Measurements from ENCODE around the gene ZNF442. TPM values are rescaled to one million over a fixed set of nuclear protein-coding genes. Genes with fewer than 3 reads are reported as not detected.
A peak's percentile ranks its signal among the peaks of the same experiment; 100 is the strongest.
"Not testable (repeated sequence)": the region's sequence is repeated elsewhere in the genome, so short reads cannot be mapped to it uniquely, and the experiment has no call there.

Gene ZNF442
- 0.72 and 5.2 TPM in 2 replicates for total RNA-seq (2014; rRNA removed; shearing (Covaris generic))

GRCh38 chr19:12365236-12366162 lies at the start of gene ZNF442:
Gene ZNF442, minus strand, starts transcription at chr19:12365683. Its CDS starts 2,052 bp downstream, at chr19:12363631.
- DNase-seq (ENCODE audit: low spot score), result peak; percentile 90

DNA sequence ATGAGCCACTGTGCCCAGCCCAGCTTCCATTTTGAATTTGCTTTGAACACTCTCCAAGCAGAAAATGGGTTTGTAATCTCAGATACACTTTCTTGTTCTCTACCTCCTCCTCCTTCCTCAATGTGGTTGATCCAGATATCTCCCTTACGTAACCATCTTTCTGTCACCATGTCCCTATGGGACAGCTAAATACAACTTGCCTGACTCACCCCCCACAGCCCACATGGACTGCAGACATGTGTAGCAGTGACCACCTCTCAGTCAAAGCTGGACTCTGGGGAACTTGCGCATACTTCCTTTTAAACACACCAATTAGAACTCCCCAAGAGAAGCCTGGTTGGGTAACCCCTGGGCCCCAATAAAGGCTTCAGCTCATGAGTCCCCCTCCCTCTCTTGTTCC lies 46.4 kb upstream of the ZNF442 start:
- no peak for DNase-seq (ENCODE audit: low spot score)

DNA sequence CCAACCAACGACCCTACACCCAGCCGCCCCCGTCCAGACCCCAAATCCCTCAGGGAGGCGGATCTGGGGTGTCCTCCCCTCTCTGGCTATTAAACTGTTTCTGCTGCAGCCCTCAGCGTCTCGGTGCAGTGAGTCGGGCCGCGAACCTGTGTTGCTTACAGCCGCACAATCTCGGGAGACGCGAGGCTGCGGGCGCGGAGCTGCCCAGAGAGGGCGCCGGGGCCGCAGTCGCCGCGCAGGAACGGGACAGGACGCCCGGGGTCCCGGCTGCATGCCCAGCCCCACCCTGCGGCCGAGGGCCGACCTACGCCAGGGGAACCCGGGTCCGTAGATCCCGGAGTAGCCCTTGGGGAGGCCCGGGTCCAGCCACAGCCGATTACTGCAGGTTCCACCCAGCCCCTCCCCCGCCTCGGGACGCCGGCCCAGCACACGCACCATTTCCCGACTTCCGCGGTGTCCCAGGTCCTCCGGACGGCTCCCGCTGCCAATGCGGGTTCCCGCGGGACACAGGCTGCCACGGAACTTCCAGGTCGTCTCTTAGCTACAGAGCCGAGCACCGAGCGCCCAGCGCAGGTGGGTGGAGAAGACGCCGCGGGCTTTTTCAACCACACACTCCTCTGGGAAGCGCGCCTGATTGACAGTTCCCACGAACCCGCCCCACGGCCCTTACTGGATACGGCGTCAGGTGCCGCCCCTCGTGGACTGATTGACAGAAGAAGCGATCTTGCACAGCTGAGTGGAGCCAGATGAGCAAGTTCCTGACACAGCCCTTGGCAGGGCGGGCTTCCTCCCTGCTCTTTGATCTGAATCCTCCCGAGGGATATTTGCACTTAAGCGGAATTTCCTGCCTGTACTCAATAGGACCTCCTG lies 35.4 kb upstream of the ZNF442 start, which contains the start of gene ZNF799:
Gene ZNF799, minus strand, starts transcription at position 639 of the 870 bp plus-strand sequence. Its CDS starts 201 bp downstream, at position 438.
- DNase-seq (ENCODE audit: low spot score), result peak; percentile 93

GRCh38 chr19:12399901-12400632 lies 34.6 kb upstream of the ZNF442 start:
- DNase-seq (ENCODE audit: low spot score), result not testable (repeated sequence)

GRCh38 chr19:12391148-12391547 lies 25.7 kb upstream of the ZNF442 start:
- not testable (repeated sequence) for DNase-seq (ENCODE audit: low spot score)

GRCh38 chr19:12386365-12386764 lies 20.9 kb upstream of the ZNF442 start:
- DNase-seq (ENCODE audit: low spot score), result not testable (repeated sequence)

GRCh38 chr19:12380444-12380737 lies 14.9 kb upstream of the ZNF442 start:
- DNase-seq (ENCODE audit: low spot score), result no peak

DNA sequence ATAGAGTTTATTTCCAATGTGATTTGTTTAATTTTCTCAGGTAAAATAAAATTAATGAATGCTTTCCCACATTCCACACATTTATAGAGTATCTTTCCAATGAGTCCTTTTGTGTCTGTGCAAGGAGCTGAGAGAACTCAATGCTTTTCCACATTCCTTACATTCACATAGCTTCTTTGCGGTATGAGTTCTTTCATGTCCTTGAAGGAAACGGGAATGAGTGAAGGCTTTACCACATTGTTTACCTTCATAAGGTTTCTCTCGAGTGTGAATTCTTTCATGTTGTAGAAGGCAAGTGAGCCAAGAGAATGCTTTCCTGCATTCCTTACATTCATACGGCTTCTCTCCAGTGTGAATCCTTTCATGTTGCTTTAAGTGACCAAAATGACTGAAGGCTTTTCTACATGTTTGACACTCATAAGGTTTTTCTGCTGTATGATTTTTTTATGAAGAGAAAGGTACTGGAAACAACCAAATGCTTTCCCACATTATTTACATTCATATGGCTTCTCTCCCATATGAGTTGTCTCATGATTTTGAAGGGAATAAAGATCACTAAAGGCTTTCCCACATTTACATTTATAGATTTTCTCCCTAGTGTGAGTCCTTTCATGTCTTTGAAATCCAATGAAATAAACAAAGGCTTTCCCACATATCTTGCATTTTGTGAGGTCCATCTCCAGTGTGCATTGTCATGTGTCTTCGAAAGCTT lies 14.4 kb upstream of the ZNF442 start:
- no peak for DNase-seq (ENCODE audit: low spot score)

GRCh38 chr19:12374026-12374425 lies 8.5 kb upstream of the ZNF442 start:
- DNase-seq (ENCODE audit: low spot score), result no peak

- DNase-seq (ENCODE audit: low spot score), result no peak
Observed at GRCh38 chr19:12364391-12365235, 870 bp downstream of the ZNF442 start.

GRCh38 chr19:12362236-12362635 lies 3.2 kb downstream of the ZNF442 start:
- not testable (repeated sequence) for DNase-seq (ENCODE audit: low spot score)

- DNase-seq (ENCODE audit: low spot score), result no peak
Observed at GRCh38 chr19:12353375-12353774, 12.1 kb downstream of the ZNF442 start.

DNA sequence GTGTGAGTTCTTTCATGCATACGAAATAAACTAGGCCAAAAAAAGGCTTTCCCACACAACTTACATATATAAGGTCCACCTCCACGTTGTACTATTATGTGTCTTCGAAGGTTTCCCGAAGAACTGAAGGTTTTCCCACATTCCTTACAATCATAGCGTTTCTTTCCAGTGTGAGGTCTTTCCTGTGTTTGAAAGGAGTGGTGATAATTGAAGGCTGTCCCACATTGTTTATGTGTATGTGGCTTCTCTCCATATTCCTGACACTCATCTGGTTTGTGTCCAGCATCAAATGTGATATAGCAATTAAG lies 14.6 kb downstream of the ZNF442 start:
- no peak for DNase-seq (ENCODE audit: low spot score)

DNA sequence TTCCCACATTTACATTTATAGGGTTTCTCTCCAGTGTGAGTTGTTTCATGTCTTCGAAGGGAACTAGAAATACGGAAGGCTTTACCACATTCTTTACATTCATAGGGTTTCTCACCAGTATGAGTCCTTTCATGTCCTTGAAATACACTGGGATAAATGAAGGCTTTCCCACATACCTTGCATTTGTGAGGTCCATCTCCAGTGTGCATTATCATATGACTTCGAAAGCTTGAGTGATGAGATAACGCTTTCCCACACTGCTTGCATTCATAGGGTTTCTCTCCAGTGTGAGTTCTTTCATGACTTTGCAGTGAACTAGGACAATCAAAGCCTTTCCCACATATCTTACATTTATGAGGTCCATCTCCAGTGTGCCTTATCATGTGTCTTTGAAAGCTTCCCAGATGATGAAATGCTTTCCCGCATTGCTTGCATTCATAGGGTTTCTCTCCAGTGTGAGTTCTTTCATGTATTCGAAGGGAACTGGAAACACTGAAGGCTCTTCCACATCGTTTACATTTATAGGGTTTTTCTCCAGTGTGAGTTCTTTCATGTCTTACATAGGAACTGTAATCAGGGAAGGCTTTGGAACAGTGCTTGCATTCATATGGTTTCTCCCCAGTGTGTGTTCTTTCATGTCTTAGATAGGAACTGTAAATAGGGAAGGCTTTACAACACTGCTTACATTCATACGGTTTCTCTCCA lies 15.1 kb downstream of the ZNF442 start:
- DNase-seq (ENCODE audit: low spot score), result no peak

GRCh38 chr19:12346896-12347295 lies 18.6 kb downstream of the ZNF442 start:
- DNase-seq (ENCODE audit: low spot score), result no peak

- no peak for DNase-seq (ENCODE audit: low spot score)
Observed at GRCh38 chr19:12345197-12345596, 20.3 kb downstream of the ZNF442 start.

DNA sequence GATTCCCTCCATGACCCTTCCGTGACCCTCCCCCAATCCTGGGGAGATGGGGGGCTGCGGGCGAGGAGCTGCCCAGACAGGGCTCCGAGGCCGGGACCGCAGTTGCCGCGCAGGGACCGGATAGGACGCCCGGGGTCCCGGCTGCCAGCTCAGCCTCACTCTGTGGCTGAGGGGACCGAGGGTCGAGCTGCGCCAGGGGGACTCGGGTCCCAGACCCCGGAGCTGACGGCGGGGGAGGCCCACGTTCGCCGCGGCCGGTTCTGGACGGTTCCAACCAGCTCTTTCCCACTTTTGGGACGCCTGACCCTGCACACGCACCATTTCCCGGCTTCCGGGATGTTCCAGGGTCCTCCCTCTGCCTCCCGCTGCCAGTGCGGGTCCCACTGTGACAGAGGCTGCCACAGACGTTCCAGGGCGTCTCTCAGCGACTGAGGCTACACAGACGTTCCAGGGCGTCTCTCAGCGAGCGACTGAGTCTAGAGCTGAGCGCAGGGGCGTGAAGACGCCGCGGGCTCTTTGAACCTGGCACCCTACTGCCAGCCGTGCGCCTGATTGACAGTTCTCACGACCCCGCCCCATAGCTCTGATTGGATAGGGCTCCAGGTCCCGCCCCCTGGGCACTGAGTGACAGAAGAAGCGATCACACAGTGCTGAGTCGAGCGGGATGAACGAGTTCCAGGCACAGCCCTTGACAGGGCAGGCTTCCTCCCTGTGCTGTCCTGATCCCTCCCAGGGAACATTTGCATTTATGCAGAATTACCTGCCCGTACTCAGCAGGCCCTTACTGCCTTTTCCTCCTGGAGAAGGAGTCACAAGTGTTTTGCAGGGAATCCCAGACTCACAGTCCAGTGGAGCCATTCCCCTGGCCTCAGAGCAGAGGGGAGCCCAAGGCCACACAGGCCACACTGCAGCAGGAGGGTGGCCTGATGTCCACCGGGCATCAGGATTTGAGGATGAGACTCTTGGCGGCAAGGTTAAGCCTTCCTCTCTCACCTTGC lies 32.0 kb downstream of the ZNF442 start, which contains the start of gene ZNF563:
Gene ZNF563, minus strand, starts transcription at position 472 of the 998 bp plus-strand sequence. Its CDS starts 151 bp downstream, at position 321.
- peak; percentile 72 for DNase-seq (ENCODE audit: low spot score)

DNA sequence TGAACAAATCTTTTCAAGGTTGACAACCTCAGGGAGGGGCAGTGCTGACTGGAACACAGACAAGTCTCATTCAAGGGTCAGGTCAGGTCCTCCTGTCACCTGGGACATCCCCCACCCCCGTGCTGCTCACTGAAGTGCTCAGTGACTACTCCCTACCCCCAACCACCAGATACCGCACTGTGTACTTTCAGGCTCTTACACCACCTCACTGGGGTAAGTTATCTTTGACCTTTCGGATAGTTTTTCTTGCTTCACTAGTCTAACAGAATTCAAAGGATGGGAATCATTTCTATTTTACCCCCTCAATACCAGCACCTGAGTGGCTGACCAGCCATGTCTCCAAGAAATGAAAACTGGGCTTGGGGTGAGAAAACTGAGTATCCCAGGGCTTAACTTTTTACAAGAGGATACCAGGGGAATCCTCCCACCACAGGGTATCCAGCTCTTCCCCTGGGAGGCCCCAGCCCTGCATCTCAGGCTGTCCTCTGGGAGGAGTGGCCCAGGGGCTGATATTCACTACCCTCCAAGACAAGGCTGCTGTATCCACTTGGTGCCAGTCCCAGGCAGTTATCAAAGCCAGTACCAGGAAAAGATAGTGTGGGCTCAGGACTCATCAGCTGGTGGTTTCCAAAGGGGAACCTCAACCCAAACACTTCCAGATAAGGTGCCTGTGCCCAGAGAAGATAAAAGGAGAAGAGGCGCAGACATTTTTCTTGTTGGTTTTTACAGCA lies 34.1 kb downstream of the ZNF442 start:
- DNase-seq (ENCODE audit: low spot score), result no peak
